Measurements from ENCODE around the gene MYO9B.

The MYO9B gene

DNA sequence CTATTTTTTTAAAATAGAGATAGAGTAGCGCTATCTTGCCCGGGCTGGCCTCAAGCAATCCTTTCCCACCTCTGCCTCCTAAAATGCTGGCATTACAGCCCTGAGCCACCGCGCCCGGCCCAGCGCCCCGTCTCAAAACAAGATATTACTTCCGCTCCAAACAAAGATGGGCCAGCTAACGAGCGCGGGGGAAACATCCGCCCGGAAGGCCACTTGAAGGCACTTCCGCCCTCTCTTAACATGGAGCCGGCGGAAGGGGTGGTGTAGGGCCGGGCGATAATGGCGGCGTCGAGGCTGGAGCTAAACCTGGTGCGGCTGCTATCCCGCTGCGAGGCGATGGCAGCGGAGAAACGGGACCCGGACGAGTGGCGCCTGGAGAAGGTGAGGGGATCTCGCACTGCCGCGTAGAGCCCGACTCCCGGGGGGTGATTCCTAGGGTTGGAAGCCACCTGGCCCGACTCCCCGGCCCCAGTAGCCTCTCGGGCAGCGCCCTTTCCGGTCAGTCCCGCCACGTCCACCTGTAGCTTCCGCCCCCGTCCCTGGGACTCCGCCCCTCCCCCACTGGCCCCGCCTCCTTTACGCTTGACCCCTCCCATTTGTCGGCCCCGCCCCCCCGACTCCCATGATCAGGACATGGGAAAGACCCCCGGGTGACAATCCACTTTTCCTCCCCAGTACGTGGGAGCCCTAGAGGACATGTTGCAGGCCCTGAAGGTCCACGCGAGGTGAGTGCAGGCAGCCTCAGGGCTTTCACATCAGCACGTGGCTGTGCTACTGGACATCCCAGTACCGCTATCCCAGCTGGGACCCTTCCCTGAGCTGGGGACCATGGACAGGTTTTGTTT lies 139.8 kb downstream of the MYO9B start, which contains the start of gene USE1:
TSS of gene USE1 (plus strand) at position 231 of the 845 bp plus-strand sequence. CDS start at position 280, 49 bp downstream.
- DNase-seq (ENCODE audit: low spot score), result peak; percentile 94

DNA sequence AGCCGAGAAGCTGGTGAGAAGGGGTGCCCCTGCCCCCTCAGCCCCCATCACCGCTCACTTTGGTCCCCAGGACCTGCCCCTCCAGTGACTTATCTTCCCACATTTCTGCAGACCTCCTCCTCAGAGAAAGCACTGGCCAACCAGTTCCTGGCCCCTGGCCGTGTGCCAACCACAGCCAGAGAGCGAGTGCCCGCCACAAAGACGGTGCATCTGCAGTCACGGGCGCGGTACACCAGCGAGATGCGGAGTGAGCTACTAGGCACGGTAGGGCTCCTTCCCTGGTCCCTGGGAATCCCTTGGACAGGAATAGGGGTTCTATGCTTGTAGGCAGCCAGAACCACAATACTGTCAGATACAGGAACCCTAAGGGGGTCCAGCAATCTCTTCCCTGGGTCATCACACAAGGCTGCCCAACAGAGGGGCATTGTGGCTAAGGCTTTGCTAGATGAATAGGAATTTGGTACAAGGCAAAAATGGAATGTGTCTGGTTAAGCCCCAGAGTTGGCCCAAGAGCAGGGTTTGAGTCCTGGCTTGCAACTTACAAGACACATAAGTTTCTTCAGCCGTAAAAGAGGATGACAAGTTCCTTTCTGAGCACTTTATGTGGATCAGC lies 140.6 kb downstream of the MYO9B start:
- no peak for DNase-seq (ENCODE audit: low spot score)

DNA sequence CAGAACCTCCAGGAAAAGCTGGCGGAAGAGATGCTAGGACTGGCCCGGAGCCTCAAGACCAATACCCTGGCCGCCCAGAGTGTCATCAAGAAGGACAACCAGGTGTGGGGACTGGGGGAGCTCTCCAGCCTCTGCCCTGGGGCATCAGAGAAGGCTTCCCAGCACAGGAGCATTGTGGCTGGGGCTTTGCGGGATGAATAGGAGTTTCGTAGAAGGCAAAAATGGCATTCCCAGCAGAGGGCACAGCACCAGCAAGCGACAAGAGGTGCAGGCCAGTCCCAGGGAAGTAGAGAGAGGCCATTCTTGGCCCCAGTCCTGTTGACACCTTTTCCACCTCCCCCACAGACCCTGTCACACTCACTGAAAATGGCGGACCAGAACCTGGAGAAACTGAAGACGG lies 143.7 kb downstream of the MYO9B start:
- no peak for DNase-seq (ENCODE audit: low spot score)

DNA sequence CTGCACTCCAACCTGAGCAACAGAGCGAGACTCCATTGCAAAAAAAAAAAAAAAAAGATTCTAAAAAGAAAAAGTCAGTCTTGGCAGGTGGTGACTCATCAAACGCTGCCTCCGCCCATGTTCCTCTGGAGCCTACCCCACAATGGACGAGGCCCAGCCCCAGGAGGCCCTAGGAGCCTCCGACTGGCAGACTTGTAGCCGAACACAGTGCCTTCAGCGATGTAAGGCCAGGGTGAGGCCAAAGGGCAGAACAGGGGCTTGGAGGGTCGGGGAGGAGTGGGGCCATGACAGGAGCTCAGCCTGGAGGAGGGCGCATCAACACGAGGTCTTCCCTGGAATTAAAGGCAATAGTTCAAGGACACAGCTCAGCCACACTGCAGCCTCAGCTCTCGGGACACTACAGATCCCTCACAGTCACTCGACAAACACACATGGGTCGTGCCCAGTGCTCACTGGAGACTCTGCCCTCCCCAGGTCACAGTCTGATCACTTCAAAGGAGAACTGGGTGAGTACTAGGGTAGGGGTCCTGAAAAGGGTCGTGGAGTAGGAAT lies 144.7 kb downstream of the MYO9B start:
- DNase-seq (ENCODE audit: low spot score), result peak; percentile 46

DNA sequence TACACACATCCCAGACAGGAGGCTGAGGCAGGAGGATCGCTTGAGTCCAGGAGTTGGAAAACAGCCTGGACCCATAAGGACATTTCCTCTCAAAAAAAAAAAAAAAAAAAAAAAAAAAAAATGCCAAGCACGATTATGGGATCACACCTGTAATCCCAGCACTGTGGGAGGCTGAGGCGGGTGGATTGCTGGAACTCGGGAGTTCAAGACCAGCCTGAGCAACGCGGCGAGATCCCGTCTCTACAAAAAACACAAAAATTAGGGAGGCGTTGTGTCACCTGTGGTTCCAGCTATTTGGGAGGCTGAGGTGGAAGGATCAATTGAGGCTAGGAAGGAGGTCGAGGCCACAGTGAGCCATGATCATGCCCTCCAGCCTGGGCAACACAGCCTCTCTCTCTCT lies 149.5 kb downstream of the MYO9B start:
- DNase-seq (ENCODE audit: low spot score), result no peak

DNA sequence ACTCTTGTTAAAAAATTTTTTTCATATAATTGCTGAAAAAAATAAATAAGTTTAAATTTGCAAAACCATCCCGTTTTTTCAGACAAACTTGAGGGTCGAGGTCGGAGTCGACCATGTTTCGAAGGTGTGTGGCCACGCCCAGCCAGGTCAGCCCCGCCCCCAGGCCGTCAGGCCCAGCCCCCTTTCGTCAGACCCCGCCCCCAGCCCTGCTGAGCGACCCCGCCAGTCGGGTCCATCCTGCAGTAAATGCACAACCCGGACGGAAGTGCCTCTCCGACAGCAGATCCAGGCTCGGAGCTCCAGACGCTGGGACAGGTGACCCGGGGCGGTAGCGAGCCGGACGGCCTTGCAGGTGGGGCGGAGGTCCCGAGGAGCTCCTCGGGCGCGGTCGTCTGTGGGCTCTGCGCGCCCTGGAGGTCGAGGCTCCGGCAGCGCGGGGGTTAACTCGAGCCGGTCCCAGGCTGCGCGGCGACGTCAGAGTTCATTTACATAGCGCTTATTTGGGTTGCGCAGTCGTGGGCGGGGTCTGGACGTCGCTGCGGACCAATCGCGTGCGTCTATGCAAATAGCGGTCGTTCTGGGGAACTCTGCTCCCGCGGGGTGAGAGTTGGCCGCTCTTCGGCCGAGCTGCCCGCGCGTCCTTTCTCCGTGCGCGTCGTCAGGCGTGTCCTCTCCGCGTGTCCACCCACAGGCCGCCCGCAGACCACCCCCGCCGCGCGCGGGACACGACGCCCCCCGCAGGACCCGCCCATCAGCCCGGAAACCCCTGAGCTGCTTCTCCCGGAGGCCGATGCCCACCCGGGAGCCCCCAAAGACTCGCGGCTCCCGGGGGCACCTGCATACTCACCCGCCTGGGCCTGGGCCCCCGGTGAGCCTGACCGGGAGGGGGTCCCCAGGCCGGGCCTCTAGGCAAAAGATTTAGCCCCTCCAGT lies 150.7 kb downstream of the MYO9B start, which contains the start of gene OCEL1:
TSS of gene OCEL1 (plus strand) at position 225 of the 932 bp plus-strand sequence. CDS start at position 247, 22 bp downstream.
- peak; percentile 98 for DNase-seq (ENCODE audit: low spot score)

DNA sequence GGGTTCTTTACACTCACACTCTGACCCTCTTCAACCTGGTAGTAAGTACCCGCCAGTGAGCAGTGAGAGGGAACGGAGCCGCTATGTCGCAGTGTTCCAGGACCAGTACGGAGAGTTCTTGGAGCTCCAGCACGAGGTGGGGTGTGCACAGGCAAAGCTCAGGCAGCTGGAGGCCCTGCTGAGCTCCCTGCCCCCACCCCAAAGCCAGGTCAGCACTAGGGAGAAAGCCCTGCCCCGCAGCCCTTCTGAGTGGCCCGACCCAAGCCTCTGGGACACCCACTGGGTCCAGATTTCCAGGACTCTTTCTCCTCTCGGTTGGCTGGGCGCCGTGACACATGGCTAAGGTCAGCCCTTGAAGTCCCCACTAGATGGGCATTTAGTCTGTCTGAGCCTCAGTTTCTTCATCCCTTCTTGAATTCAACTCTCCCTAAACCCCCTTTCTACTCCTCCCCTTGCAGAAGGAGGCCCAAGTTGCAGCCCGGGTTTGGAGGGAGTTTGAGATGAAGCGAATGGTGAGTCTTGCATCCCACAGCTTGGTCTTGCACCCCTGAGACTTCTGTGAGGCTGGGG lies 152.3 kb downstream of the MYO9B start:
- DNase-seq (ENCODE audit: low spot score), result no peak

DNA sequence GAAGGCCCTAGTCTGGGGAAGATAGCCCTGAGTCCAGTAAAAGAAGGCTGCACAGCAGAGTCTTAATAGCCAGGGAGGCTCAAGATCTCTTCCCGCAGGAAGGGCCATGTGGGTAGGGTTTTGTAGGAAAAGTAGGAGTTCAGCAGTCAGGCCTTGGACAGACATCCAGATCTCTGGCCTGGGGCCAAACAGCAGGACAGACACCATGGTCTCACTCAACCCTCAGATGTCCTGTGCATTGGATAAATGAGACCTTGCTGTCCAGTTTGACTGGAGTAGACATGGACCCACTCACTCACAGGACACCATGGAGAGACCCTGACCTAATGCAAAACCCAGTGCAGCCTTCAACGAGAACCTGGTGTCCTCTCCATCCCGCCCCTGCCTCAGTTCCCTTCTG lies 154.3 kb downstream of the MYO9B start:
- no peak for DNase-seq (ENCODE audit: low spot score)

DNA sequence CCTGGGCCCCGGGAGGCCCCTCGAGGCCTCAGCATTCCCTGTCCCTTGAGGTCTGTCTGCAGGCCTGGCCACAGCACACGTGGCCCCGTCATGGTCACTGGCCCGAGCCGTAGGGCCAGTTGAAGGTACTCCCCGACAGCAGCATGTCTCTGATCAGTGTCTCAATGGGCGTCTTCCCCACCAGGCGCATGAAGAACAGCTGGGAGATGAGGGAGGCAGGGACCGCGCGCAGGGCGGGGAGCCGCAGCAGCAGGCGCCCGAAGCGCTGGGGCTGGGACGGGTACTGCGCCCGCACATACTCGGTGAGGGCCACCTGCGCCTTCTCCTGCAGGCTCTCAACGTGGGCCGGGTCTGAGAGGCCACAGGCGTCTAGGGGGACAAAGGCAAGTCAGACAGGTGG lies 156.7 kb downstream of the MYO9B start:
- no peak for DNase-seq (ENCODE audit: low spot score)

DNA sequence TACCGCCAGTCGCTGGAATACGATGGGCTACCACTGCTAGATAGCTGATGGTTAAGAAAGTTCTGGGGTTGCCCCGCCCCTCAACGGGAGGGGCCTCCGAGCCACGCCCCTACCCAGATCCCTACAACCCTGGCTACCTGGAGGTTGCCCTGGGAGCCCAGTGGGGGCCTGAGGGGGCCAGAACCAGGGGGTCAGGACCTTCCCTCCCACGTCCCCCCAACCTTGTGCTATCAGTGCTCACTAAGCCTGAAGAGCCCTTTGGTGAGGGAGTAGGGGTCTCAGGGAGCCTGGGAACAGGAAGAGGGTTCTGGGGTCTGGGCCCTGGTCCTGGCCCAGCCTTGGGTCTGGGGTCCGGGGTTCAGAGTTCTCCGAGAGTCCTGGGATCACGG lies 159.3 kb downstream of the MYO9B start:
- peak; percentile 41 for DNase-seq (ENCODE audit: low spot score)

DNA sequence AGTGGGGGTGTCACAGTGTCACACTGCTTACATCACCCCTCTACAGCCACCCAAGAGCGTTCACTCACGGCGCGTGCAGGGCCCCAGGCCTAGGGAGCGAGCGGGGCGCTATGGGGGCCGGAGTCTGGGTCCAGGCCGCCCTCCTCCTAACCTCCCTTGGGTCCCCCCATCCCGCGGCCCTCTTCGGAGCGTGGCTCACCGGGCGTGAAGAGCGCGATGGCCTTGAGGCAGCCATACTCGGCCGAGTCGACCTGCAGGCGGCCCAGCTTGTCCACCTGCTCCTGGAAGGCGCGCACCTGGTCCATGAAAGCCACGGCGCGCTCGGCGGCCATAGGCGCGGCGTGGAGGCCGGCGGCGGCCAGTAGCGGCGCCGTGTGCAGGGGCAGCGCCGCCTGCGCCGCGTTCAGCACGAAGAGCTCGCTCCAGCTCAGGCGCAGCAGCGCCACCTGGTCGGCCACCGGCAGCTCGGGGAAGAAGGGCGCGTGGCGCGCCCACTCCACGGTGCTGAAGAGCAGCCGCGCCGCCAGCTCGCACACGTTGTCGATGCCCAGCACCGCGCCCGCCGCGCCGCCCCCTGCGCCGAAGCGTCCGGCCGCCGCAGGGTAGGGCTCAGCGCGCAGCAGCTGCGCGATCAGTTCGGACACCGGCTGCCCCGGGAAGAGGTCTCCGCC lies 159.9 kb downstream of the MYO9B start:
- peak; percentile 66 for DNase-seq (ENCODE audit: low spot score)

DNA sequence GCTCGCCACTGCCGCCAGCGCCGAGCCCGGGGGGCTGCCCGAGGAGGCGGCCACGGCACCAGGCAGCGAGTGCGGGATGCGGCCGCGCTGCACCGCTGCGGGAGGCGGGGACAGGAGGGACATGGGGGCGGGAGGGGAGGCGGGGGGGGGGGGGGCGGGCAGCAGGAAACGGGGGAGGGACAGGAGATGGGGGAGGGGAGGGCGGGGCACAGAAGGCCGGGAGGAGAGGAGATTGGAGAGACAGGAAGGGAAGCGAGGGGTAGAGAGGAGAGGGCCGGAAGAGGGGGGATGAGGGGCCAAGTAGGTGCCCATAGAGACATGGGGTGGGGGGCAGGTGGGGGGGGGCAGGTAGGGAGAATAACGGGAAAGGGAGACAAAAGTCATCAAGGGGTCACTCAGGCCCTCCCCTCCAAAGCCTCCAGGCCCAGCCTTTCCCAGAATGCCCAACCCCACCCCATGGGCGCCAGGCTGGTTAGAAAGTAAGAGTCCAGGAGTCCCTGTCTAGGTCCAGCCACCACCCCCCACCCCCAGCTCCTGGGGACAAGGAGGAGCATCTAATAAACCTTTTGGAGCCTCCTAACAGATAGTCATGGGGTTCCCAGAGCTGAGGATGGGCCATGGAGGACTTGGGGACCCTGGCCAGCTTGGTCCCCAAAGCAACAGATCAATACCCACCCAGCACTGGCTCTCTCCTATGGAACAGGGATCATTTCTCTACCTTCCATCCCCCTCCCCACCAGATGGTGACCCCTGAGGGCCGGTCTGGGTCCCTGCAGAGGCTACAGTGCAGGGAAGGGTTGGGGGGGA lies 160.6 kb downstream of the MYO9B start:
- peak; percentile 40 for DNase-seq (ENCODE audit: low spot score)

DNA sequence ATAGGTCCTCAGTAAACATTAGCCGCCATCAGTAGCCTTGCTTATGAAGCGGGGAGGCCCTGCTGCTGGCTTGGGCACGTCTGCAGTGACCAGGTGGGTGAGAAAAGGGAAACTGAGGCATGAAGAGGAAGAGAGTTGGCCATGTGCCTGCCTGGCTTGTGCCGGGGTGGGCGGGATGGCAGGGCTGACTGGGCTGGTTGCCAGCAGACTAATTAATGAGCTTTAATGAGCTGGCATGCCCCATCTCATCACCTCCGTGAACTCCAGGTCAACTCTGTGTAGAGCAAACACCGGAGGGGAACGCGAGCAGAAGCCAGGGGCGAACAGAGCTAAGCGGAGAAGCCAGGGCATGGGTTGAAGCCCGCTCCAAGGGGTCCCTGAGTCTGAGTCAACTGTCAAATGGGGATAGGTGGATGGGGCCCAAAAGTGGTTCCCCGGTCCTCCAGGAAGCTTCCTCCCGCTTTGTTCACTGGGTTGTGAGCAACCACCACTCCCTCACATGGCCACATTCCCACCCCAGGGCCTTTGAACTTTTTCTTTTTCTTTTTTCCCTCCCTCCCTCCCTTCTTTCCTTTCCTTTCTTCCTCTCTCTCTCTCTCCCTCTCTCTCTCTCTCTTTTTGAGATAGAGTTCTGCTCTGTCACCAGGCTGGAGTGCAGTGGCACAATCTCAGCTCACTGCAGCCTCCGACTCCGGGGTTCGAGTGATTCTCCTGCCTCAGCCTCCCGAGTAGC lies 161.4 kb downstream of the MYO9B start:
- no peak for DNase-seq (ENCODE audit: low spot score)

DNA sequence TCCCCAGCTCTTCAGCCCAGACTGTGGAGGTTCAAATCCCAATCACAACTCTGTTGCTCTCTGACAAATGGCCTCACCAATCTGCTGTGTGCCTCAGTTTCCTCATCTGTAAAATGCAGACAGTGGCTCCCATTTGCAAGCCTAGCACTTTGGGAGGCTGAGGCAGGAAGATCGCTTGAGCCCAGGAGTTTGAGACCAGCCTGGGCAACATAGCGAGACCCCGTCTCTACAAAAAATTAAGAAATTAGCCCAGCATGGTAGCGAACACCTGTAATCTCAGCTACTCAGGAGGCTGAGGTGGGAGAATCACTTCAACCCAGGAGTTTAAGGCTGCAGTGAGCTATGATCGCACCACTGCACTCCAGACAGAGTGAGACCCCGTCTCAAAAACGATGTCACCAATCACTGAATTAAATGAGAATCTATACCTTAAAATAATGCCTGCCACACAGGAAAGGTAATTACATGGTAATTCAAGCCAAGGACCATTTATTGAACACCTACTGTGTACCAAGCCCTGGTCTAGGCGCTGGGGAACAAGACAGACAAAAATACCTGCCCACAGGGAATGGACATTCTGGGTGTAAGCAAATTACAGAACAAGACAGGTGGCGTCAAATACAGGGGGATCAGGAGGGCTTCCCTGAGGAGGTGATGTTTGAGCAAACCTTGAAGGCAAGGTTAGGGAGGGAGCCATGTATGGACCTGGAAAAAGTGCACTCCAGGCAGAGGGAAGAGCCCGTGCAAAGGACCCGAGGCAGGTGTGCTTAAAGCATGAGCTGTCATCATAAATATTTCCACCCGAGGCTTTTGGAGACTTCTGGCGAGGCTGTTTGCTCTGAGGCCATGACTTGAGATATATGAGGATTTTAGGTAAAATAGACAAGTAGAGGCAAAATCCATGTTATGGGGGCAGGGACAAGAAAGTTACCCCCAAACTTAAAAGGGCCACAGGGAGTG lies 162.4 kb downstream of the MYO9B start:
- no peak for DNase-seq (ENCODE audit: low spot score)

DNA sequence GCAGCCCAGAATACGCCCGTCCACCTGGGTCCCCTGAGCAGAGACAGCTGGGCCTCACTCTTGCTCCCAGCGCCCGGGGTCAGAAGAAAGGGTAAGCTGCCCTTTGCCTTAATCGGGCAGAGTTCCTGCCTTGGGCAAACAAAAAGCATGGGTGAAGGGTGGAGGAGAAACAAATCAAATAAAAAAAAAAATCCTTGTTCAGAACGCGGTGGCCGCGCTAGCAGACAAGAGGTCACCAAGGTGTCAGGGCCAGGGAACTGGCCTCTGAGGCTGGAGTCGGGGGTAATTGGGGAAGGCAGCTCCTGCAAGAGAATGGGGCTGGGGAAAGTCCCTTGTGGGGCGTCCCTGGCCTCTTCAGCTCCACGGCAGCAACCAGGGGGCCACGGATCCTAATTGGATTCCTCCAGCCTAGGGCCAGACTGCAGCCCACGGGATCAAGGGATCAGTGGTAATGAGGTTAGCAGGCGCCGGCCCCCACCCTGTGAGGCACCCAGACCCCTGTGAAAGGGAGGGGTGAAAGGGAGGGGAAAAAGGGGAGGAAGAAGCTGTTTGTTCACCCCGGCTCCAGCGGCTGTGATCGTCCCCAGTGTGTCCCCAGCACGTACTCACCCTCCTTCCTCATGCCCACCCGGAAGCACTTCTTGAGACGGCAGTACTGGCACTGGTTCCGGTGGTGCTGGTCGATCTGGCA lies 164.6 kb downstream of the MYO9B start:
- no peak for DNase-seq (ENCODE audit: low spot score)

DNA sequence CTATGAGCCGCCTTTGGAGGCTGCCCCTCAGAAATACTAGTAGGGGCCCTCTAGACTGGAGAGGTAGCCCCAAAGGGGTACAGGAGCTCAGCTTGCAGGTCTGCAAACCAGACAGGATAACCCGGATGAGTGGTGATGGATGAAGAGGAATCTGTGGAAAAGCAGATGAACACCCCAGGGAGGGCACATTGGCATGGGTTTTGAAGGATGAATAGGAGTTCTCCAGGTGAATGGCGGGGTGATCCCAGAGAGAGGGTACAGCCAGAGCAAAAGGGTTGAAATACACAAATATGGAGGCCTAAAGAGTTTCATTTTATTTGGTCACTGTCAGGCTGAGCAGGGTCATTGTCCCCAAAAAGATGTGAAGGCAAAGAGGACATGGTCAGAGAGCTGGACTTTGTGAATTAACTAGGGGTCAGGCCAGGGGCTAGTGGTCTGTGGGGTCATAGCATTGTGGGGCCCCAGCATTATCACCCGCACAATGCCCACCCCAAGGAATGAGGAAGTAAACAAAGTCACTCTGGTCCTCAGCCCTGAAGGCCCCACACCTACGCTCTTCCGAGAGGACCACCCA lies 165.3 kb downstream of the MYO9B start:
- no peak for DNase-seq (ENCODE audit: low spot score)

Measured in kidney tubule cell (primary cell).